ENCODE data around the gene SHC4.
A peak's percentile ranks its signal among the peaks of the same experiment; 100 is the strongest.

The SHC4 gene

DNA sequence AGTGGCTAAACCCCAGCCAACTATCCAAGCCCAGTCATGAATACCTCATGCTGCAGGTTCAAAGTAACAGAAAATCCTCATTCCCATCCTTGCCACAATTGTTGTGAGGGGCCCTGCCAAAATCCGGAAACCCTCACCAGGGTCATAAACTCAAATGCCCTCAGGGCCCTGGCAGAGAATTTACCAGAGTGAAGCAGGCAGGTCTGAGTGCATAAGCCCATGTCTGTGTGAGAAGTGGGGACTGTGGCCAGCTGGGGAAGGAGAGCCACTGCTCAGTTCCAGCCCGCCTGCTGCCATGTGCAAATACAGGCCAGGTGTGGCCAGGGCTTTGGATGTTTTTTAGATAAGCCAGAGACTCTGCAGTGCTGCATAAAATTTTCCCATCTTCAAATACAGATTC is 159.8 kb downstream of the SHC4 start:
- TF ChIP-seq, protein P1, sequence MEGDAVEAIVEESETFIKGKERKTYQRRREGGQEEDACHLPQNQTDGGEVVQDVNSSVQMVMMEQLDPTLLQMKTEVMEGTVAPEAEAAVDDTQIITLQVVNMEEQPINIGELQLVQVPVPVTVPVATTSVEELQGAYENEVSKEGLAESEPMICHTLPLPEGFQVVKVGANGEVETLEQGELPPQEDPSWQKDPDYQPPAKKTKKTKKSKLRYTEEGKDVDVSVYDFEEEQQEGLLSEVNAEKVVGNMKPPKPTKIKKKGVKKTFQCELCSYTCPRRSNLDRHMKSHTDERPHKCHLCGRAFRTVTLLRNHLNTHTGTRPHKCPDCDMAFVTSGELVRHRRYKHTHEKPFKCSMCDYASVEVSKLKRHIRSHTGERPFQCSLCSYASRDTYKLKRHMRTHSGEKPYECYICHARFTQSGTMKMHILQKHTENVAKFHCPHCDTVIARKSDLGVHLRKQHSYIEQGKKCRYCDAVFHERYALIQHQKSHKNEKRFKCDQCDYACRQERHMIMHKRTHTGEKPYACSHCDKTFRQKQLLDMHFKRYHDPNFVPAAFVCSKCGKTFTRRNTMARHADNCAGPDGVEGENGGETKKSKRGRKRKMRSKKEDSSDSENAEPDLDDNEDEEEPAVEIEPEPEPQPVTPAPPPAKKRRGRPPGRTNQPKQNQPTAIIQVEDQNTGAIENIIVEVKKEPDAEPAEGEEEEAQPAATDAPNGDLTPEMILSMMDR (IDR thresholded peaks at IDR 0.05; ENCODE audit: extremely low read depth, insufficient read depth, missing control alignments): no peak
- no peak for DNase-seq (ENCODE audit: low spot score)
- in situ Hi-C loops (cut with MboI; ENCODE audit: low pct_unique_long_range_greater_than_20kb, low sequenced_read_pairs, unreplicated experiment): loop anchor here (25.0 kb wide), 1 partner anchor 442 kb away; no protein-coding TSS in a partner anchor

DNA sequence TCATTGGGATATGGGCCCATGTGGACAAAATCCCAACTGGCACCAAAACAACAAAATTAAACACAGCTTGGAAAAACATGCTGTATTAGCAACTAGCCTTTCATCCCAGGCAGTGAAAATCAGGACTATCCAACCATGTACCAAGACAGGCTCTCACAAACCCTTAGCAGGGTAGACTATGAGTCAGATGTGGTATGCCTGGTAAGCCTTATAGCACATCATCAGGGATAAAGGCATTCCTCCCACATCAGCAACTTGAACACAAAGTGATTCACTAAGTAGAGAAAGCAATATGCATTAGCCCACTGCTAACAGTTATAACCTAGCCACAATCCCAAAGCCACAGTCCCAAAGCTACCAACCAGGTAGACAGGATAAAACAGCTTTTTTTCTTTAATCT is 160.9 kb downstream of the SHC4 start:
- TF ChIP-seq, protein P1 (IDR thresholded peaks at IDR 0.05; ENCODE audit: extremely low read depth, insufficient read depth, missing control alignments): no peak
- in situ Hi-C loops (cut with MboI; ENCODE audit: low pct_unique_long_range_greater_than_20kb, low sequenced_read_pairs, unreplicated experiment): loop anchor here (25.0 kb wide), 1 partner anchor 441 kb away; no protein-coding TSS in a partner anchor
- DNase-seq (ENCODE audit: low spot score): no peak

DNA sequence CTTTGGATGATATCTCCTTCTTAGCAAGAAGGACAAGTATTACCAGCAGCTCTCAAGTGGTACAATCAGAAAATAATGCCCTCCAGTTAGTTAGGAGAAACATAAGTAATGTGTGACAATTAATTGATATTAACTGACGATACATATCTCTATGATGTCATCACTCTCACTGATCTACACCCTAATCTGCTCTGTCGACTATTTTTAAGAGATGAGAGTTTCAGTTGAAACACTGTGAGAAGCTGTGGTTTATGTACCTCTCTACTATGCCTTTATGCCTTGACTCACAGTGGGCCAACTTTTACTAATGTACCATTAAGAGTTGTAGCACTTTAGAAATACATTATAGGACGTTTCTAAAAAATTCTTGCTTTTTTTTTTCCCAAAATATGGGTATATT is 161.5 kb downstream of the SHC4 start:
- in situ Hi-C loops (cut with MboI; ENCODE audit: low pct_unique_long_range_greater_than_20kb, low sequenced_read_pairs, unreplicated experiment): loop anchor here (25.0 kb wide), 1 partner anchor 440 kb away; no protein-coding TSS in a partner anchor

DNA sequence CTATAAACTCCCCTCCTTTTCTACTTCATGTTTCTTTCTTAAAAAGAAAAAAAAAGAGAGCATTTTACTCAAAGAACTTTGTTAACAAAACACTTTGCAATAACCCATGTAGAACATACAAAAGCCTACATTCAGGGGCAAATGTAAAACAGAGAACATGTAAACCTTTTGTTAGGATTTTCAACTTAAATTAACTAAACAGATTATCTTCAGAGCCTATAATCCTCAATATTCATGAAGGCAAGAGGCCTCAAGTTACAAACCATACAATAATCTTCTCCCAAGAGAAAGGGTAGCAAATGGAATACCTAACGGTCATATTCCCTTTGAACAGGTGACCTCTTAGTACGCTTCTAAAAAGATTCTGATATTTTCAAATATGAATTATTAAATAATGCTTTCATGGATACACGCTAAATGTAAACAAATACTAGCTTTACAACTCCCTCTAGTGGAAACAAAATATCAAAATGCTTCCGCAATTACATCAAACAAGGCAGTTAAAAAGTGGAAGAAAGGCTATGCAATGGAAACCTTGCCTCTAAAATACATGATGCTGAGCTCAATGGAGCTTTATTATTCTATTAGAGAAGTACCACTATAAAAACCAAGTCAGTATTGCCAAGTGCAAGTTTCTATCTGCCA is 162.8 kb downstream of the SHC4 start:
- TF ChIP-seq, protein P1 (IDR thresholded peaks at IDR 0.05; ENCODE audit: extremely low read depth, insufficient read depth, missing control alignments): peak; percentile 42
- no peak for DNase-seq (ENCODE audit: low spot score)
- in situ Hi-C loops (cut with MboI; ENCODE audit: low pct_unique_long_range_greater_than_20kb, low sequenced_read_pairs, unreplicated experiment): loop anchor here (25.0 kb wide), 1 partner anchor 439 kb away; no protein-coding TSS in a partner anchor

More for the DNA sequence above, 161.5 kb downstream of the SHC4 start:
- DNase-seq (ENCODE audit: low spot score): peak; percentile 39
- TF ChIP-seq, protein P1 (IDR thresholded peaks at IDR 0.05; ENCODE audit: extremely low read depth, insufficient read depth, missing control alignments): no peak

DNA sequence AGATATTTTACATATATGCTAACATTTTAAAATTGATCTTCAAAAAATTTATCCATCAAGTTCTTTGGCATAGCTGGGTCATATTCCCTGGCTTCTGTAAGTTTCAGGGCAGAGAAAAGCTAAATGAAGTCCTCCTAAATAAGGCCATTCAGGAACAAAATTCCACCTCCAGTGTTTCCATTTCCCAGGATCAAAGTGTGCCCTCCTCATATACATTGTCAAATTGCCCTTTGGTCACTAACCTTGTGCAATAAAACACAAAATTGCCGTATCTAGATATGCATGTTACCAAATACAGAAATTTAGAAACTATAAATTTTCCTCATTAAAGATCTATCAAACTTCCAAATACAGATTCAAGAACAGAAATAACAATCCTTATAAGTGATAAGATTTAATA is 163.5 kb downstream of the SHC4 start:
- TF ChIP-seq, protein P1 (IDR thresholded peaks at IDR 0.05; ENCODE audit: extremely low read depth, insufficient read depth, missing control alignments): no peak
- no peak for DNase-seq (ENCODE audit: low spot score)
- in situ Hi-C loops (cut with MboI; ENCODE audit: low pct_unique_long_range_greater_than_20kb, low sequenced_read_pairs, unreplicated experiment): loop anchor here (25.0 kb wide), 1 partner anchor 438 kb away; no protein-coding TSS in a partner anchor

DNA sequence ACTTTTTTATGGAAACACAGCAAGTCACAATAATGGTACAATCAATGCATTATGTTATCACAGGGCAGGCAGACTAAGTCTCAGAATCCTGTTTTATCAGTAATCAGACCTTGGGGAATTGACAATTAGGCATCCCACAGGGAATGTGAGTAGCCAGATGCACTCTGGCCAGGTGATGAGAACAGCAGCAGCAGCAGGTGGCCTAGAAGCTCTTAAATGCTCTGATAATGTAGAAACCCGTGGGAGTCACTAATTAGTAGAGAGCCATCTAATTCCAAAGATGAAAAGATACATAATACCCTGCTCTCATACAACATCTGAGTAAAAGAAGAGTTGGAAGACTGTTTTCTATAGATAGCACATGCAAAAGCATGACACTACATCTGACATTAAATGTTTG is 165.4 kb downstream of the SHC4 start:
- in situ Hi-C loops (cut with MboI; ENCODE audit: low pct_unique_long_range_greater_than_20kb, low sequenced_read_pairs, unreplicated experiment): no loop called here
- no peak for DNase-seq (ENCODE audit: low spot score)
- TF ChIP-seq, protein P1 (IDR thresholded peaks at IDR 0.05; ENCODE audit: extremely low read depth, insufficient read depth, missing control alignments): no peak

Measured in GM13977 (cell line).